Stimulated activated CD8-positive, alpha-beta memory T cell treated with anti-CD3 and anti-CD28 coated beads, Interleukin-15, amount 100 ng/mL, for 1 hour (primary cell): ENCODE data around the gene KRT6A.

Experiments used
- DNase-seq: peaks from one replicate; pipeline ENCODE4 v3.0.0-alpha.2; 2020; ENCODE audit warnings: low read depth

The KRT6A gene

DNA sequence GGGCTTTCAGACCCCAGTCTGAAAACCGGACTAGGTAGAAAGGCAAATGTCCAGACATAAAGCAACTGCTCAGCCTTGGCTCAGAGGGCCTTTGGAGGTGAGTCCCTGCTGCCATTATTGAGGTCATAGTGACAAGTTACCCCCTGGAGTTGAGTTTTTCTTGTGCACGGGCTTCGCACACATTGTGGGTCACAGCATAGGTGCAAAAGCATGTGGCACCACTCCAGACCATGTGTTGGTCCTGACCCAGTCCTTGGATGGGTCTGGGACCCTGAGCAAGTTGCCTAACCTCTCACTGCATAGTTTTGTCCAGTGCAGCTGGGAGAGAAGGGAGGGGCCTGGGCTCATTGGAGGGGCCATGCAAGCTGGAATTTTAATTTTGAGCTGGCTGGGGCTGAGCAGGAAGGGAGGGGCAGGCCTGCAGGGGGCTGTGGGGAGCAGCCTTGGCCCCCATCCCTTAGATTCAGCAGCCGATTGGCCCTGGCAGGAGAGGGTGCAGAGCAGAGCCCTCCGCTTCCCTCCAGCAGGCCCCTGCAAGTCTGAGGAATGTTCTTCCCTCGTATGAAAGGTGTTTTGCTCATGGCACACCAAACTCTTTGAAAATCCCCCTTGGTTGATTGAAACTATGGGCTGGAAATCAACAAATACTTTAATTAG is 31.3 kb upstream of the KRT6A start:
- no peak for DNase-seq

DNA sequence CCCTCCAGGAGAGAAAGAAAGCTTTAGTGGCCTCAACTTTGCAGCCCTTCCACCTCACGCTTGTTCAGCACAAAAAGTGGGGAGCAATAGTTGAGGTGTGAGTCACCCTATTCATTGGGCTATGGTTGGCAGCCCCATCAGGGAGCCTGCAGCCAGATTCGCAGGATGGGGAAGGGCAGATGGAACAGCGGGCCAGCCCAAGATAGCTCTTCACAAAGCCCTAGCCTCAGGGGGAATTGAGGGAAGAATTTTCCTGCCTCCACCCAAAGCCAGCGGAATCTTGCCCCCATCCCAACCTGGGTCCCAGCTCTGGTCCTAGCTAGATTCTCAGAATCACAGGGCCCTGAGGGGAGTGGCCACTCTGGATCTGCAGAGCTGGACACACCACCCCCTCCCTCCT is 30.8 kb upstream of the KRT6A start:
- DNase-seq, result no peak

DNA sequence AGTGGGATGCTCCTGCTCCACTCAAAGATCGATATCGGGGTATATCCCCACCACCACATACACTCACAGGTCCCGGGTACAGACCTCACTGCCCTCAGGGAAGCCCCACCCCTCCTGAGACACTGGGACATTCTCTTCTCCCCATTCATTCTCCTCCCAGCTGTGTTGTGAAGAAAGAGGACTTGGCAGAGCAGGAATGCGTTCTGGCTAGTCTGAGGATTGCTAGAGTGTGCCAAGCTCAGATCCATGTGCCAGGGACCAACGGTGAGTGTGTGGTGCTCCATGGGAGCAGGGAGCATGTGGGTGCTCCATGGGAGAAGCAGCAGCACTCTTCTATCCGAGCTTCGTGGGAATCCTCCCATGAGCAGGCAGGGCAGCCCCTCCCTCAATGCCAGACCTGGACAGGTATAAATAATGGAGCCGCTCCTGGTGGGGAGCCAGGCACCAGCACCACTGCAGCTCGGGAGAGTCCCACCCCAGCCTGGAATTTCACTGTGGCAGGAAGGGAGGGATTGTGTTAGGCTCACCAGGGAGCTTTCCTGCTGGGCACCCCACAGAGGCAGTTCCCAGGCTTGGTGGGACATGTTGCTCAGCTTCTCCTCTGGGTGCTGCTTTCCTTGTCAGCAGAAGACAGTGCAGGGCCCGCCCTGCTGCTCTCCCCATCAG is 29.4 kb upstream of the KRT6A start:
- no peak for DNase-seq

DNA sequence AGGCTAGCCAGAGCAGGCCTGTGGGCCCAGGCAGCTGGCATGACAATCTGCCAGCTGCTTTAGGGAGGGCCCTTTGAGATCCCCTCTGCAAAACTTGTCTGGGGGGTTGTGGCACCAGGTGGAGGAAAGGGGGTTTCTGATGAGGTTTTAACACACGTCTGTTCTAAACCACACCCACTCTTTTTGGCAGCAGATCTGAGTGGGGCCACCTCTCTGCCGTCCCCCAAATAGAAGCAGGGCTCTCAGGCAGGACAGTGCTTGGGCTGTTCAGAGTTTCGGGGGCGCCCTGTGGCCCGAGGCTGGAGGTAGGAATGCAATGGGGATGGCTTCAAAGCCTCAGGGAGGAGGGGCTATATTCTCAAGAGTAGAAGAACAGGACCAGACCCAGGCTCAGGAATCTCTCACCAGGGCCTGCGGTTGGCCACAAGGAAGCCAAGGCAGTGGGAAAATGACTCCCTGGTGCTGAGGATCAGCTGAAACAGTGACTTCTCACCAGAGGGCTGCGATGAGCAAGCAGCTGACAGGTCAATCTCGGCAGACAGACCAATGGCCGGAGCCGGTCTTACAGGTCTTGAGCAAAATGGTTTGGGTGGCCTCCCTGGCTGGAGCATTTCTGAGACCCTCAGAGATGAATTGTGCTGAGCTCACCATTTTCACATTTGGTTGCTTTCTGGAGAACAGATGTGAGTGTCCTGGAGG is 28.7 kb upstream of the KRT6A start:
- no peak for DNase-seq

DNA sequence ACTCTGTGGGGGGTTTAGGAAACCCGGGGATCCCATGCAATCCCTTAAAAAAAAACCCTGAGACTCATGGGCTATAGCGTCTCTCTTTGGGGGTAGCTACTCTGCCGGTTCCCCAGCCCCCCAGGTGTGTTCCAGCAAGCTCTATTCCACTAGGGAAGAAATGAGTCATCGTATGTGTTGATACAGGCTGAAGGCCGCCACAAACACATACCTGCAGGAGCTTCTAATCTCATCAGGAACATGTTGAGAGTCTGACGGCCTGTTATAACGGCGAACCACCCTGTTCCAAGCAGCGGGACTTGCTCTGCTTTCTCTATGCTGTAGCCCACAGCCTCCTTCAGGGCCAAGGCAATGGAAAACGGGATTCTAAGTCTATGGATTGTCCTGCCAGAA is 28.1 kb upstream of the KRT6A start:
- no peak for DNase-seq

DNA sequence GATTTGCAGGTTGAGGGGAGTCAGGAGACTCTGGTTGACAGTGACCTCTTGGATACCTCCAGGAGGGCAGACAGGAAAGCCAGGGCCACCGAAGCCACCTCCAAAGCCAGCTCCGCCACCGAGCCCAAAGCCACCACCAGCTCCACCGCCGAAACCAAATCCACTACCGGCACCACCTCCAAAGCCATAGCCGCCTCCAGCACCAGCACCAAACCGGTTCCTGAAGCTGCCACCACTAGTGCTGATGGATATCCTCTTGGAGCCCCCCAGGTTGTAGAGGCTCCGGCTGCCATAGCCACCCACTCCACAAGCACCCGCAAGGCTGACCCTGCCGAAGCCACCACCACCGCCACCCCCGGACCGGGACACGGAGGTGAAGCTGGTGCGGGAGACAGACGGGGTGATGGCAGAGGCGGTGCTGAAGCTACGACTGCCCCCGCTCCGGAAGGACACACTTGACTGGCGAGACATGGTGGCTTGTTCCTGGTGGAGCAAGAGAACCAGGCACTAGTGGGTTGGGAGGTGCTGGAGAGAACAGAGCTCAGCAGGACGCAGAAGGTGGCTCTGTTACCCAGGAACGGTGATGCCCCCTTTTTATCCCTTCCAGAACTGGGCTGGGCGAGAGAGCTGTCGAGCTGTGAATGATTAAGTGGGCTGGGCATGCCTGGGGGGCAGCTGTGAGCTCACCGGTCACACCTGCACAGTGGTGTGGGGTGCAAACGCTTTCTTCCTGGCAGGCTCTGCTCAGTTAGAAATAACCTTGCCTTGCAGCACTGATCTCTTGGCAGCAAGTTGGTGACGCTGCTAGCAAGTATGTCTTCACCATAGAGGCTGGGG is 27.0 kb upstream of the KRT6A start, which contains the start of gene KRT5:
Gene KRT5, minus strand, starts transcription at position 569 of the 837 bp plus-strand sequence. Its CDS starts 98 bp downstream, at position 471.
- DNase-seq, result no peak

DNA sequence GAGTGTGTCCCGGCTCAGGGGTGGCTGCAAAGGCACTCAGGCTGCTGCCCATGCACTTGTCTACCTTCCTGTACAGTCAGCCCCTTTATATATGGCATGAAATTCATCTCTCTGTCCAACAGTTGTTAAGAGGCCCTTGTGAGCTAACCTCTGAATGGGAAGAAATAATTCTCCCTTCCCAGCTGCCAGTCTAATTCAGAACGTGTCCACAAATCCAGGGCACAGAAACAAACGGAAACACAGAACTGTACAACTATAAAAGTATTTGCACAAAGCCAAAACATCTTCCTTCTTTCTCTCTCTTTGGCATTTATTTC is 26.3 kb upstream of the KRT6A start:
- no peak for DNase-seq

DNA sequence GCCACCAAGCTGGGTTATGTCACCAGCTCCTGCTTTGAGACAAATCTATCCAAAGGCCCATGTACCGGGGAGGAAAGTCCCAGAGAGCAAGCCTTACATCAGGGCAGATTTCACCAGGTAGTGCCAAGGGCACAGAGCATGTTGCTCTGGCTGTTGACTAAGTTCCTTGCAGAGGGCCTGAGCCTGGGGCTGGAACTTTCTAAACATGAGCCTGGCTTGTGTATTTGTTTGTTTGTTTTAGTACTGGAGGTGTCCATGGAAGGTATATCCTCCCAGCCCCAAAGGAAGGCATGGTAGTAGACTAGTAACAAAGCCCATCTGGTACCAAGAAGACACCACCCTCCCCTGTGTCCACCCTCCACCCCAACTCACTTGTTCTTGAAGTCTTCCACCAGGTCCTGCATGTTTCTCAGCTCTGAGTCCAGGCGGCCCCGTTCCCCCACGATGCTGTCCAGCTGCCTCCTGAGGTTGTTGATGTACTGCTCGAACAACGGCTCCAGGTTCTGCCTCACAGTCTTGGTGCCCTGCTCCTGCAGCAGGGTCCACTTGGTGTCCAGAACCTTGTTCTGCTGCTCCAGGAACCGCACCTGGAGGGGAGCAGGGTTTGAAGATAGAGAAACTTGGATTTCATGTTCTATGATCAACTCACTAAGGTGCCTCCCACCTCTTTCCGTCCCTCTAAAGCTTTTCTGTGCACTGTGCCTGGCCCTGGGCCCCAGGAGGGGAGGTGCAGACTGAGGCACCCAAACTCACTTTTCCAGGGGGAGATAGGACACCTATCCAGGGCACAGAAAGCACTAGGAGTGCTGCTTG is 25.7 kb upstream of the KRT6A start:
- DNase-seq, result no peak

DNA sequence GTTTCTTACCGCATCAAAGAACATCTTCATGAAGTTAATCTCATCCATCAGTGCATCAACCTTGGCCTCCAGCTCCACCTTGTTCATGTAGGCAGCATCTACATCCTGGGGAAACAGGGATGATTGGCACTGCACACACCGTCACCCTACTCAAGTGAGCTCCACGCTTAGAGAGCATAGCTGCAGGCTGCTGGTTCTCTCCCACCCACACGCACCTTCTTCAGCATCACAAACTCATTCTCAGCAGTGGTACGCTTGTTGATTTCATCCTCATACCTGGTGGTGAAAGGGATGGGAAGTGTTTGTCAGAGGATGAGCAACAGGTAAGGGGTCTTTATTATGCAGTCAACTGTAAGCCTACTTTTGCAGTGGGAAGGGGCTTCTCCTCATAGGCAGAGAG is 24.8 kb upstream of the KRT6A start:
- DNase-seq, result no peak

DNA sequence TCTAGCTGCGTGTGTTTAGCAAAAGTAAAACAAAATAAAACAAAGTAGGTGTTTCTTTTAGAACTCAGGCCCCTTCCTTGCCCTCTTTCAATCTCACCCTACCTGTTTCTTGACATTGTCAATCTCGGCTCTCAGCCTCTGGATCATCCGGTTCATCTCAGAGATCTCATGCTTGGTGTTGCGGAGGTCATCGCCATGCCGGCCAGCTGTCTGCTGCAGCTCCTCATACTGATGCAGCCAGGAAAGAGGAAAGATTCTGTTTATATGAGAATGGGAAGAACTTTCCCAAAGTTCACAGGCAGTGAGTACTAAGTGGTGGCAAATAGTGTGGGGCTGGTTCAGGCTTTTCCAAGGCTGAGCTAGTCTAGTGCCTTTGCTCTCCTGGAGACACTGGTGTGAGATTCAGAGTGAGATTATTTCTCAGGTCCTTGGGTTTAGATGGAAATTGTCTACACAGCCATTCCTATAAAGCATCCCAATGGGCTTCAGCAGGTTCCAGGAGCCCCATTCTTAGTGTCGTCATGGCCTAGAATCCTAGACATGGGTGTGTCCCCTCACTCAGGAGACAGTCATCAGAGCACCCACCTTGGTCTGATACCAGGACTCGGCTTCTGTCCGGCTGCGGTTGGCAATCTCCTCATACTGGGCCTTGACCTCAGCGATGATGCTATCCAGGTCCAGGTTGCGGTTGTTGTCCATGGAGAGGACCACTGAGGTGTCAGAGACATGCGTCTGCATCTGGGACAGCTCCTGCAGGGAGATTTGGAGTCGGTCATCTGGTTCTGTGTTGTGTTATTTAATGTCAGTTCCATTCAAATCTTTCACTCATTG is 24.2 kb upstream of the KRT6A start:
- DNase-seq, result no peak

DNA sequence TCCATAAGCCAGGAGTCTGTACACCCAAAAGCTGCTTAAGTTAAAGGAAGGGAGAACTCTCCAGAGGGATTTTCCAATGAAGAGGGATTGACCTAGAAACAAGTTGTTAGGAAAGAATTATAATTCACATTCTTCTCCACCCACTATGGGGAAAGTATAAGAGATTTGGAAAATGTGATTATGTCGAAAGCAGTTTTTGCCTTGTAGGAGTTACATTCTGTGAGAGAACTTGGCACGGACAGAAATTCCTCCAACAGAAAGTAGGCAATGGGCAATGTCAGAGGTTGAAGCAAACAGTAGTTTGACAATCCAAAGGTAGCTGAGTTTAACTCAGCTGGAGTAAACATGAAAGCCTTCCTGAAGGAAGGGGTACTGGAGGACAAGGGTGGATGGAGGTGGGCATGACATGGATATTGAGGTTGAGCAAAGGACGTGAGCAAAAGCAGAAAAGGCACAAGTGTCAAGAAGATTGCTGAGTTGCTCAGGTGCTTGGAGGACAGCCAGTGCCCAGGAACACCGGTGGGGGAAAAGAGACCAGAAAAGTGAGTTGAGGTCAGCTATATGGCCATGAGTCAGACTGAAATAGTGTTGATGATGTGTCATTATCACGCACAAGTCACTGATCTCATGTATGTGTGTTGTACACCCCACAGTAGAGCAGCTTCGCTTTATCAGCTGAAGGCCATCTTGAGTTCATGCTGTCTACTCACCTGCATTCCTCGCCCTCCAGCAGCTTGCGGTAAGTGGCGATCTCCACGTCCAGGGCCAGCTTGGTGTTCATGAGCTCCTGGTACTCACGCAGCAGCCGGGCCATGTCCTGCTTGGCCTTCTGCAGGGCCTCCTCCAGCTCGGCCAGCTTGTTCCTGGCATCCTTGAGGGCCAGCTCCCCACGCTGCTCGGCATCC is 23.1 kb upstream of the KRT6A start:
- no peak for DNase-seq

DNA sequence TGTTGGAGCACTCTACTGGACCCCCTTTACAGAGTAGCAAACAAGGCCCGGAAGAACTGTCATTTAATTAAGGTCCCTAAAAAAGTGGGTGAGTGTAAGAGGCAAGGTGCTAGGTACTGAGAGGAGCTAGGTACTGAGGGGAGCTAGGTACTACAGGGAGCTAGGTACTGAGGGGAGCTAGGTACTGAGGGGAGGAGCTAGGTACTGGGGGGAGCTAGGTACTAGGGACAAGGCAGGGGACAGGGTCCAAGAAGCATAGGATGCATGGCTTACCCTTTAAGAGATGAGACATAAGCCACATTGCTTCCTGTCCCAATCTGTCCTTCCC is 22.2 kb upstream of the KRT6A start:
- DNase-seq, result no peak

DNA sequence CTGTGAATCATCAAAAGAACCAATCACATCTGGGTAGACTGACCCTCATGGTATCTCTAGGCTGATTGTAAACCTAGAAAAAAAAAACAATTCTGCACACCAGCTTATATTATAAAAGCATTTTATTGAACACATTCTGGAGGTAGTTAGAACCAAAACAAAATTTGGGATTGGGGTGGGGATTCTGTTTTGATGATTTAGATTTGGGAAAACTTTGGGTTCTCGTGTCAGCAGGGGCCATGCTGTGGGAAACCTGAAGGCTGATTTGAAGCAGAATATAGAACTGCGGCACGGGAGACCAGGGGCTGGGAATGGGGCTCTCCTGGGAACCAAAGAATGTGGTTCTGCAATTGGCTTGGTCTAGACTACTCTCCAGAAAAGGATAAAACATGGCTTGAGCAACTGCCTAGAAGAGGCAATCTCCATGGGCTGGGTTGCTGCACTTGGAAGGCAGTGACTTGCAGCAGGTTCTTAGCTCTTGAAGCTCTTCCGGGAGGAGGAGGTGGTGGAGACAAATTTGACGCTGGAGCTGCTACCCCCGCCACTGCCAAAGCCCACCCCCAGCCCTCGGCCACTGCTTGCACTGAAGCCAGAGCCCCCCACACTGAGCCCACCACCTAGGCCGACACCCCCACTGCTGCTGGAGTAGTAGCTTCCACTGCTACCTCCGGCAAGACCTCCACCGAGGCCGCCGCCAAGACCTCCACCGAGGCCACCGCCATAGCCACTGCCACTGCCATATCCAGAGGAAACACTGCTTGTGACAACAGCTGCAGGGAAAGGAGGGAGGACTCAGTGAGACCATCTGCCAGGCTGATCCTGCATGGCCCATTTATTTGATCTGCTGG is 21.6 kb upstream of the KRT6A start:
- no peak for DNase-seq

DNA sequence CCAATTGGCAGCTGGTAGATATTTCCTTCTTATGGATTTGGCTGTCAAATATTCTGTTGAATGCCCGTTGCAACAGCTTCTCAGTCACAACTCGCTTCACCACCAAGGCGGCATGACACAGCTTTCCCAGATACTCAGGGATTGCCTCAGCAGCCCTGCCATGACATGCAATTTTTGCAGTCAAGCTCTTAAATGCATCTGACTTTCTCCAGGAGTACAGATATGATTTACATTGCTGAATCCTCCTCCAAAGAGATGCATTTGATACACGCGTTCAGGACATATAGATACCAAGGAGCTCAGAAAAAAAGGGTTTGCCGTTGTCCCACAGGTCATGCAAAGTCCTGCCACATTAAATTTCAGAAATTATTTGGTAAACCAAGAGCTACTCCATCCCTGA is 20.7 kb upstream of the KRT6A start:
- no peak for DNase-seq

DNA sequence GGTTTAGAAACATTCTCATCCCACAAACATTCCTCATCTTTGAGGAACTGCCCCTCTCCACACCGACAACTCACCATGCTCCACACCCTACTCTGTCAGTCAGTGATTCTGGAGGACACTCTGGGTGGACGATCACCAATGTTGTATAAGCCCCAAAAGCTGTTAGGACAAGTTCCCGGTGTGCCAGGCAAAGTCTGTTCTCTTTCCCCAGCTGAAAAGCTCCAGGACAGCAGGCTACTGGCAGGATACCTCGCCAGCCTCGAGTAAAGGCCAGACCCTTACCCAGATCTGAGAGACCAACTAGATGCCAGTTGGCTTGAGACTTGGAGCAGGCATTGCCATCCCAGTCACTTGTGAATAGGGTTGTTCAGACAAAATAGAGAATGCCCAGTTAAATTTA is 15.2 kb upstream of the KRT6A start:
- DNase-seq, result no peak

DNA sequence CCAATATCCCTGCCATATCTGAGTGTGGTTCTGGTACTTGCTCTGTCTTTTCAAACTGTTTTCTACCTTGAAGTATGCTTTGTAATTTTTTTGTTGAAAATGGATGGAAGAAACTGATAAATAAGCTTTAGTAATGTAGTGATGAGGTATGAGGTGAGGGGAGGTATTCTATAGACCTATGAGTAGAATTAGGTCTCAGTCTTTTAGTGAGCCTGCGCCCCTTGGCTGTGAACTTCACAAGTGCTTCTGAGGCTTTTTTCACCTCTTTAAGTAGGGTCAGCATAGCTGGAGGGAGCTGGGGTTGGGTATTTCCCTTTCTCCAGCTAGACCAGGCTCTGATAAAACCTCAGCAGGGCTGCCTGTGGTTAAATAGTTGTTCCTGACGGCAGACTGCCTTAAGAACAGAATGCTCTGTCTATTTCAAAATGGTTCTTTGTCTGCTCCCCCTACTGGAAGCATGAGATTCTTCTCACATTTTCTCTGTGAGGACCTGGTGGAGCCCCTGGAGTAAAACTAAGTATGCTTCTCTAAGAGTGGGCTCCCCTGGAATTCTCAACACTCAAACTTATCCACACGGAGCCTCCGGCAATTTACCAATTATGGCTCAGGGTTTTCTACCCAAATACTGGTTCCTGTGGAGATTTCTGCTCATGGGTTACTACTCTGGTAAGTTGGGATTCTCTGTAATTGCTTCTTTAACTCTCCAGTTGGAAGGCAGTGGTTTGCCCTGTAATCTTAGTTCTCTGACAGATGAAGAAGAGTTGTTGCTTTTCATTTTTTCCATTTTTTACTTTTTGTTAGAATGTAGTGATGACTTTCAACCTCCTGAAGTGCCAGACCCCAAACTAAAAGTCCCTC is 14.0 kb upstream of the KRT6A start:
- no peak for DNase-seq

DNA sequence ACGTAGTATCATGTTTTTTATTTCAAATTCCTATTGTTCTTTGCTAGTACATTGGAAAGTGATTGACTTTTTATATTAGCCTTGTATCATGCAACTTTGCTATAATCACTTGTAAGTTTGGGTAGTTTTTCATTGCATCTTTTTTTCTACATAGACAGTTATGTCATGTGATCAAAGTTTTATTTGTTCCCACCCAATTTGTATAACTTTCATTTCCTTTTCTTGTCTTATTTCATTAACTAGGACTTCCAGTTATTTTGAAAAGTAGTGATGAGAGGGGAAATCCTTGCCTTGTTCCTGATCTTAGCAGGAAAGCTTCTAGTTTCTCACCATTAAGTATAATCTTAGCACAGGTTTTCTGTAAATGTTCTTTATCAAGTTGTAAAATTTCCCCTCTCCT is 9.8 kb upstream of the KRT6A start:
- no peak for DNase-seq

DNA sequence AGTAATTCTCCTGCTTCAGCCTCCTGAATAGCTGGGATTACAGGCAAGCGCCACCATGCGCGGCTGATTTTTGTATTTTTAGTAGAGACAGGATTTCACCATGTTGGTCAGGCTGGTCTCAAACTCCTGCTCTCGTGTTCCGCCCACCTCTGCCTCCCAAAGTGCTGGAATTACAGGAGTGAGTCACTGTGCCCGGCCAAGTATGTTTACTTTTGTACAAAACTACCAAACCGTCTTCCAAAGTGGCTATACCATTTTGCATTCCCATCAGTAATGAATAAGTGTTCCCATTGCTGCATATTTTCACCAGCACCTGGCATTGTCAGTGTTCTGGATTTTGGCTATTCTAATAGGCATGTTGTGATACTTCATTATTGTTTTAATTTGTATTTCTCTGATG is 8.4 kb upstream of the KRT6A start:
- no peak for DNase-seq
